HG03354 (cell line): ENCODE measurements around the gene MET.
"Not testable (repeated sequence)": the region's sequence is repeated elsewhere in the genome, so short reads cannot be mapped to it uniquely, and the experiment has no call there.

Source experiments
- ATAC-seq: cut with Tn5 transposase; IDR thresholded peaks from one replicate; pipeline ENCODE4 v1.9.1; 2021; ENCODE audit warnings: mild to moderate bottlenecking; ENCODE audit not compliant: unreplicated experiment, poor library complexity, severe bottlenecking

MET gene

GRCh38 chr7:116715077-116715476 is 43.1 kb downstream of the MET start:
- no peak for ATAC-seq

GRCh38 chr7:116717137-116717536 is 45.1 kb downstream of the MET start:
- no peak for ATAC-seq

- ATAC-seq, result not testable (repeated sequence)
These were observed 52.0 kb downstream of the MET start for GRCh38 chr7:116723959-116724529.

GRCh38 chr7:116724560-116725231 is 52.7 kb downstream of the MET start:
- no peak for ATAC-seq

- no peak for ATAC-seq
These were observed 54.2 kb downstream of the MET start for GRCh38 chr7:116726149-116726548.

GRCh38 chr7:116726713-116727431 is 54.9 kb downstream of the MET start:
- no peak for ATAC-seq

GRCh38 chr7:116727432-116728009 is 55.5 kb downstream of the MET start:
- no peak for ATAC-seq

- ATAC-seq, result no peak
These were observed 56.4 kb downstream of the MET start for GRCh38 chr7:116728413-116728812.

- no peak for ATAC-seq
These were observed 58.4 kb downstream of the MET start for GRCh38 chr7:116730097-116731022.

- ATAC-seq, result no peak
These were observed 59.0 kb downstream of the MET start for GRCh38 chr7:116731023-116731395.

GRCh38 chr7:116731445-116732335 is 59.7 kb downstream of the MET start:
- no peak for ATAC-seq

- ATAC-seq, result no peak
These were observed 61.0 kb downstream of the MET start for GRCh38 chr7:116732788-116733694.

- ATAC-seq, result no peak
These were observed 62.1 kb downstream of the MET start for GRCh38 chr7:116733924-116734580.

- no peak for ATAC-seq
These were observed 62.7 kb downstream of the MET start for GRCh38 chr7:116734710-116735109.

GRCh38 chr7:116736927-116737715 is 65.1 kb downstream of the MET start:
- ATAC-seq, result no peak

- ATAC-seq, result no peak
These were observed 66.4 kb downstream of the MET start for GRCh38 chr7:116738378-116738777.

GRCh38 chr7:116739307-116739706 is 67.3 kb downstream of the MET start:
- no peak for ATAC-seq
